Measurements from ENCODE around the gene CALML6.

Gene CALML6

DNA sequence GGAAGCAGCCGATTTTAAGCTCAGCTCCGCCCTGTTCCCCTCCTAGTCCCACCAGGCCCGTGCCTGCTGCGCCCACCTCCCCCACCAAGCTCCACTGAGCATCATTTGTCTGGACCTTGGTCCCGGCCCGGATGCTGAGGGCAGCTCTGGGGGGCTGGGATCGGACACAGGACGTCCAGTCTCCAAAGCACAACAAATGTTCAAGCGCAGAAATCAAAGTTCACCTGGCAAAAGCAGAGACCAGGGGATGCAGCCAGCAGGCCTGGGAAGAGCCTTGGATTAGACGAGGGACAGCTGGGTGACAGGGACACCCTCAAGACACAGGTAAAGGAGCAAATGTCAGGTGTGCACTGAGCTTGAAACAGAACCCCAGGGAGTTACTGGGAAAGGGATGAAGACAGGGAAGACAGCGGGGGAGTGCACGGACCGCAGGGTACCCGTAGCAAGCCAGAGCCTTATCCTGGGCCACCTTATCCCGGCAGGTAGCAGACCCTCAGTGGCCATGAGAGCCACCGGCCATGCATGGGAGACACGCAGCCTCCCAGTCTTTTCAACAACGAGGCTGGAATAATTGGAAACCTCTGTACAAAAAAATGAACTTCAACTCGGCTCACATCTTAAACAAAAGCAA, 26.3 kb downstream of the CALML6 start:
- no peak overlapping the region for H3K4me3 ChIP-seq (ENCODE audit: control insufficient read depth, low read depth, low read length)
- no peak for DNase-seq (ENCODE audit: low read depth)
- TF ChIP-seq CTCF (conservative IDR thresholded peaks at IDR 0.05; ENCODE audit: control insufficient read depth, insufficient read depth, low read depth, low read length) = no peak

- no peak overlapping the region for H3K4me3 ChIP-seq (ENCODE audit: control insufficient read depth, low read depth, low read length)
- no peak for DNase-seq (ENCODE audit: low read depth)
- TF ChIP-seq CTCF (conservative IDR thresholded peaks at IDR 0.05; ENCODE audit: control insufficient read depth, insufficient read depth, low read depth, low read length) = no peak
These were observed 27.1 kb downstream of the CALML6 start for GRCh38 chr1:1941868-1942752.

DNA sequence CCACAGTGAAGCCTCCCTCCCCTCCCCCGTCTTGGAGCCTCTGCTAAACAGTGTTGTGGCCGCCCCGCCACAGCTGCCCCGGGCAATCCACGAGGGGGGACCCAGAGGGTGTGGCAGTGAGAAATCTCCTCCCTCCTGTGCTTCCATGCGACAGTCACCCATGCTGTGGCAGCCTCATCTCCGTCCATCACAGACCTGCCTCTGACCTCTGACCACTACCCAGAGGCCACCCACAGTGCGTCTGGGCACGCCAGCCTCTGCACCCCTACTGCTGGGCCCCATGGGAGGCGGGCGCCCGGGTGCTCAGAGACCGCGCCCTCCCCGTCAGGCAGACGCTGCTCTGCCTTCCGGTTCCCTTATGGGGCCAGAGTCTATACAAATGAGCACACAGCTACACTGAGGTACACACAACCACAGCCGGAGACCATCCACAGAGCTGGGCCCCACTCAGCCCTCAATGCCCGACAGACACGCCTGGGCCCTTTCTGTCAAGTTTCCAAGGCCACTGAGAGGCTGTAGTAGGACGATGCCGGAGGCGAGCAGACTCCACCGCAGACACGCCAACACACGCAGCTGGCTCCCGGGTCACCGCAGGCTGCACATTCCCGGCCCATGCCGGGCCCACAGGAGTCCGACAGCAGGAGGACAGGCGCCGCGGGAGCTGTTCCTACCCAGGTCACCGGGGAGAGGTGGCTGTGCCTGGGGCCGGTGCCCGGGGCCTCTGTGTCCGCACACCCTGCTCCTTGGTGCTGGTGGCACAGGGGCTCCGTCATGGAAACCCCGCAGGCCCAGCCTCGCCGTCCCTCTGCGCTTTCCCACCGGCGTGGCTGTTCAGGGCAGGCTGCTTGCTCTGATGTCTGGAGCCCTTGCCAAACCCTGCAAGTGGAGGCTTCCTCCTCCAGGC, 27.9 kb downstream of the CALML6 start:
- DNase-seq (ENCODE audit: low read depth) = no peak
- no peak for TF ChIP-seq CTCF (conservative IDR thresholded peaks at IDR 0.05; ENCODE audit: control insufficient read depth, insufficient read depth, low read depth, low read length)
- no peak overlapping the region for H3K4me3 ChIP-seq (ENCODE audit: control insufficient read depth, low read depth, low read length)

DNA sequence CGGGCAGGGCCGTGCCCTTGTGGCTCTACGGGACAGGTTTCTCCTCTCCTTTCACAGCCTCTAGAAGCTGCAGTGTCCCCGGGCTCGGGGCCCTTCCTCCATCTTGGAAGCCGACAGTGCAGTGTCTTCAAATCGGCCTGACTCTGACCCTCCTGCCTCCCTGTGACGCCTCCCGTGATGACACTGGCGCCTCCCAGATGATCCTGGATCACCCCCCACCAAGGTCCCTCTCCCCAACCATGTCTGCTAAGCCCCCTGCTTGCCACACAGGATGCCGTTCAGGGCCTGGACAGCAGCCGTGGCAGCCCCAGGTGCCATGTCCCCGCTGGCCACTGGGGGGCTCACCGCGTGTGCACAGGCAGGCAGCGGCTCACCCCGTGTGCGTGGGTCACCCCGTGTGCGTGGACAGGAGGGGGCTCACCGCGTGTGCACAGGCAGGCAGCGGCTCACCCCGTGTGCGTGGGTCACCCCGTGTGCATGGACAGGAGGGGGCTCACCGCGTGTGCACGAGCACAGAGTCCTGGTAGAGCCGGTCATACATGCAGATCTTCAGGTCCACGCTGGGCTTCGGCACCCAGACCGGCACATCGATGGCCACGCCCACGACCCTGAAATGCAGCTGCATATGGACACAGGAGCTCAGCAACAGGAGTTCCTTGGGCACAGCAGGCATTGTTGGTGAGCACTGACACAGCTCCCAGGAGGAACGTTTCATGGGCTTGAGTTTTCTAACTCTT, 28.9 kb downstream of the CALML6 start:
- no peak overlapping the region for H3K4me3 ChIP-seq (ENCODE audit: control insufficient read depth, low read depth, low read length)
- peak; percentile 59 for TF ChIP-seq CTCF (conservative IDR thresholded peaks at IDR 0.05; ENCODE audit: control insufficient read depth, insufficient read depth, low read depth, low read length)
- DNase-seq (ENCODE audit: low read depth) = no peak

DNA sequence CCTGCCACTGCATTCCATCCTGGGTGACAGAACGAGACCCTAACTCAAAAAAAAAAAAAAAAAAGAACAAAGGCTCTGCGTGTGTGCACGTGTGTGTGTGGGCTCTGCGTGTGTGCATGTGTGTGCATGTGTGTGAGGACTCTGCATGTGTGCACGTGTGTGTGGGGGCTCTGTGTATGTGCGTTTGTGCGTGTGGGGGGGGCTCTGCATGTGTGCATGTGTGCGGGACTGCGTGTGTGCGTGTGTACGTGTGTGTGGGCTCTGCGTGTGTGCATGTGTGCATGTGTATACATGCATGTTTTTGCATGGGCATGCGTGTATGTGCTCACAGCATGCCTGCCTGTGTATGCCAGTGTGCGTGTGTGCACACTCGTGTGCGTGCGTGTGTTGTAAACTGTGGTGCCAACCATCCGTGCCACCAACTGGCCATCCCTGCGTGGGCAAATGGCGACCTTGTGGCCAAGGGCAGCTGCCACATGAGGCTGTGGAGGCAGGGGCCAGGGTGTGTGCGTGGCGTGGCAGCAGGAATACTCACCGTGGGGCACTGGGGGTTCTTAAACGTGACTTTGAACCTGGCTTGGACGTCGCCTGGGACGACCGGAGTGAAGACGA, 30.8 kb downstream of the CALML6 start:
- no peak overlapping the region for H3K4me3 ChIP-seq (ENCODE audit: control insufficient read depth, low read depth, low read length)
- no peak for TF ChIP-seq CTCF (conservative IDR thresholded peaks at IDR 0.05; ENCODE audit: control insufficient read depth, insufficient read depth, low read depth, low read length)
- no peak for DNase-seq (ENCODE audit: low read depth)
